Endothelial cell of umbilical vein (primary cell): ENCODE results near the gene SYT8.

Experiments used
- TF ChIP-seq, protein P1 (sequence below), 2 donors: IDR thresholded peaks; 1 replicate in 1 of 2; 2 replicates in 1 of 2; pipeline ENCODE4 v1.5.1; 2011; ENCODE audit warnings: low read length in 2 of 2, mild to moderate bottlenecking in 2 of 2, moderate library complexity in 2 of 2, control low read depth in 1 of 2, inconsistent platforms in 1 of 2, low read depth in 1 of 2; ENCODE audit not compliant: insufficient read depth in 1 of 2; ENCODE audit errors: extremely low read depth in 1 of 2
- TF ChIP-seq, protein P2 (sequence below): IDR thresholded peaks from 2 replicates; pipeline ENCODE4 v1.6.1; 2011; ENCODE audit not compliant: insufficient read depth, insufficient read length

DNA sequence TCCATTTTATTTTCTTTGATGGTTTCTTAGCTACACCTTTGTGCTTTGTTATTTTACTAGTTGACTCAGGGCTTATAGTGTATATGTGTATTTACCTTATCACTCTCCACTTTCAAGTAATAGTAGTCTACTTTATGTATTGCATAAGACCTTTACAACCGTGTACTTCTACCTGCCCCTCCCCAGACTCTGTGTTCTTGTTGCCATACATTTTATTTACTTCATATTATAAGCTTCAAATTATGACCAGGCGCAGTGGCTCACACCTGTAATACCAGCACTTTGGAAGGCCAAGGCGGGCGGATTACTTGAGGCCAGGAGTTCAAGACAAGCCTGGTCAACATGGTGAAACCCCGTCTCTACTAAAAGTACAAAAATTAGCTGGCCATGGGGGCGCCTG, 42.9 kb upstream of the SYT8 start:
- TF ChIP-seq, protein P1, sequence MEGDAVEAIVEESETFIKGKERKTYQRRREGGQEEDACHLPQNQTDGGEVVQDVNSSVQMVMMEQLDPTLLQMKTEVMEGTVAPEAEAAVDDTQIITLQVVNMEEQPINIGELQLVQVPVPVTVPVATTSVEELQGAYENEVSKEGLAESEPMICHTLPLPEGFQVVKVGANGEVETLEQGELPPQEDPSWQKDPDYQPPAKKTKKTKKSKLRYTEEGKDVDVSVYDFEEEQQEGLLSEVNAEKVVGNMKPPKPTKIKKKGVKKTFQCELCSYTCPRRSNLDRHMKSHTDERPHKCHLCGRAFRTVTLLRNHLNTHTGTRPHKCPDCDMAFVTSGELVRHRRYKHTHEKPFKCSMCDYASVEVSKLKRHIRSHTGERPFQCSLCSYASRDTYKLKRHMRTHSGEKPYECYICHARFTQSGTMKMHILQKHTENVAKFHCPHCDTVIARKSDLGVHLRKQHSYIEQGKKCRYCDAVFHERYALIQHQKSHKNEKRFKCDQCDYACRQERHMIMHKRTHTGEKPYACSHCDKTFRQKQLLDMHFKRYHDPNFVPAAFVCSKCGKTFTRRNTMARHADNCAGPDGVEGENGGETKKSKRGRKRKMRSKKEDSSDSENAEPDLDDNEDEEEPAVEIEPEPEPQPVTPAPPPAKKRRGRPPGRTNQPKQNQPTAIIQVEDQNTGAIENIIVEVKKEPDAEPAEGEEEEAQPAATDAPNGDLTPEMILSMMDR (IDR thresholded peaks at IDR 0.05; ENCODE audit: extremely low read depth in 1 of 2, insufficient read depth in 1 of 2, low read depth in 1 of 2, low read length in 2 of 2) = no peak
- TF ChIP-seq, protein P2, sequence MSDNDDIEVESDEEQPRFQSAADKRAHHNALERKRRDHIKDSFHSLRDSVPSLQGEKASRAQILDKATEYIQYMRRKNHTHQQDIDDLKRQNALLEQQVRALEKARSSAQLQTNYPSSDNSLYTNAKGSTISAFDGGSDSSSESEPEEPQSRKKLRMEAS = no peak
